ENCODE measurements around the gene EXOSC3.
A peak's percentile ranks its signal among the peaks of the same experiment; 100 is the strongest.
"Not testable (repeated sequence)": the region's sequence is repeated elsewhere in the genome, so short reads cannot be mapped to it uniquely, and the experiment has no call there.

The EXOSC3 gene

DNA sequence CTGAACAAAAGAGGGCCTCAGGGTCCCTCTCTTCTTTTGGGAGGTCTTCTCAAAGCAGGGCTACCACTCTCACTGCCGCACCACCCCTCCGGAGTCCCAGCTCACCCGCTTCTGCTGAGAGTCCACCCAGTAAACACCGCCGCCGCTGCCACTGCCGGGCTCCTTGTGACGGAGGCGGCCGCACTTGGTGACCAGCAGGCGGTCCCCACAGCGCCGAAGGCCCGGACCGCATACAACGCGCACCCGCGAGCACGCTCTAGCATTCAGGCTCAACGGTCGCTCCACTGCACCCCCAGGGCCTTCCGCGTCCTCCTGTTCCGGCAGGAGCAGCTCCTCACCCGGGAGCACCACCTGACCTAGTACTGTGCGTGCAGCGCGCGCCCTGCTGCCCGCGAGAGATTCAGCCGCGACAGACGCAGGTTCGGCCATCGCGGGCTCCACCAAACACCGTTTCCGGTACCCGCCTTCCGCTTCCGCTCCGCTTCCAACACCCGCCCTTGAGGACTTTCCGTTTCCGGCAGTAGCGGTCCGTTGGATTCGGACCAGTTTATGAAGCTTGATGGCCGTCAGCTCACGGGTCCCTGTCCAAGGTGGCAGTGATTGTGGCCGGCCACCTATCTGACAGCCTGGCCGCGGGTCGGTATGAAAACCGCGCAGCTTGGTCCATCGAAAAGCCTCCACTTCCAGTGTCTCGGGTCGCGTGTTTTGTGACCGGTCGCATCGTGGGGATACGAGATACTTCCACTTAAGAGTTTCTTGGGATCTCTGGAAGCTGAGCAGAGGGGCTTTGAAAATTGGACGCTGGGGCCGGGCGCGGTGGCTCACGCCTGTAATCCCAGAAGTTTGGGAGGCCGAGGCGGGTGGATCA is at the start of gene EXOSC3:
EXOSC3 (minus strand) TSS at position 449 of the 868 bp plus-strand sequence; CDS start at position 429, 20 bp downstream.
- DNase-seq, result peak; percentile 92

DNA sequence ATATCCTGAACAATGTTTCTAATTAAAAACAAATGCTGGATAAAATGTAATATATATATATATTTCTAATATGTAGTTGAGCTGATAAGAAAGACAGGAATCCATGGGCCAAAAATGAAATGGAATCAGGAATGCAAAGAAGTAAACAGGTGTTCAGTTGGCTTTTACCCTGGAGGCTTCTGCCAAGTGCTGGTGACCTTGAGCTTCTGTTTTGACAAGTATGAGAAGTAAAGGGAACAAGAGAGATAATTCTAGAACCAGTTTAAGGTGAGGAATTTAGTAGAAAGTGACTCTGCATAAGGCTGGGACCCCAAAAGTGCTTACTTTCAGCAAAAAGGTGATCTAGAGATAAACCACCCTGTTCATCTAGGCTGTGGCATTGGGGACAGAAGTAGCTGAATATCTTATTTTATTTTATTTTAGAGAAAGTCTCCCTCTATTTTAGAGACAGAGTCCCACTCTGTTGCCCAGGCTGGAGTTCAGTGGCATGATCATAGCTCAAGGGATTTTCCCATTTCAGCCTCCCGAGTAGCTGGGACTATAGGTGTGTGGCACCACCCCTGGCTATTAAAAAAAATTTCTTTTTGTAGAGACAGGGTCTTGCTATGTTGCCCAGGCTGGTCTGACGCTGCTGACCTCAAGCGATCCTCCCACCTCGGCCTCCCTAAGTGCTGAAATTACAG is 42.8 kb upstream of the EXOSC3 start:
- no peak for DNase-seq

DNA sequence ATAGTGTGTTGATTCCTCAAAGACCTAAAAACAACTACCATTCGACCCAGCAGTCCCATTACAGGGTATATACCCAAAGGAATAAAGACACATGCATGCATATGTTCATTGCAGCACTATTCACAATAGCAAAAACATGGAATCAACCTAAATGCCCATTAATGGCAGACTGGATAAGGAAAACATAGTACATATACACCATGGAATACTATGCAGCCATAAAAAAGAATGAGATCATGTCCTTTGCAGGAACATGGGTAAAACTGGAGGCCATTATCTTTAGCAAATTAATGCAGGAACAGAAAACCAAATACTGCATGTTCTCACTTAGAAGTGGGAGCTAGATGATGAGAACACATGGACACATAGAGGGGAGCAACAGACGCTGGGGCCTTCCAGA is 40.3 kb upstream of the EXOSC3 start:
- DNase-seq, result not testable (repeated sequence)

DNA sequence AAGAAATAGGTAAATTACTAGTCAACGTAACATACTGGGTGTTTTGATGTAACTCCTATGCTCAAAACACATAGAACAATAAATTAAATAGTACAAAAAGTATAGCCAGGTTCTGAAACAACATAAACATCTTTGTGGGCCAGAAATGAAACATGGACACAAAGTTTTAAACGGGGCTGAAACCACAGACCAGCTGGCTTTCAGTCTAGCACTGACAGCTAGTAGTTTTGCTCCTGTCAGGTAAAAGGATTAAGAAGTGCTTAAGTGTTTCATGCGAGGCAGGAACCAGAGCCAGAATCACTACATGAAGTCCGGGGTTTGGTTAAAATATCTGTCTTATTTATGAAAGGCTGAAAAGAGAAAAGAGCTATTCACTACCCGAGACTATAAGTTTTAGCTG is 35.3 kb upstream of the EXOSC3 start:
- no peak for DNase-seq

- no peak for DNase-seq
Observed at GRCh38 chr9:37818849-37819248, 34.0 kb upstream of the EXOSC3 start.

DNA sequence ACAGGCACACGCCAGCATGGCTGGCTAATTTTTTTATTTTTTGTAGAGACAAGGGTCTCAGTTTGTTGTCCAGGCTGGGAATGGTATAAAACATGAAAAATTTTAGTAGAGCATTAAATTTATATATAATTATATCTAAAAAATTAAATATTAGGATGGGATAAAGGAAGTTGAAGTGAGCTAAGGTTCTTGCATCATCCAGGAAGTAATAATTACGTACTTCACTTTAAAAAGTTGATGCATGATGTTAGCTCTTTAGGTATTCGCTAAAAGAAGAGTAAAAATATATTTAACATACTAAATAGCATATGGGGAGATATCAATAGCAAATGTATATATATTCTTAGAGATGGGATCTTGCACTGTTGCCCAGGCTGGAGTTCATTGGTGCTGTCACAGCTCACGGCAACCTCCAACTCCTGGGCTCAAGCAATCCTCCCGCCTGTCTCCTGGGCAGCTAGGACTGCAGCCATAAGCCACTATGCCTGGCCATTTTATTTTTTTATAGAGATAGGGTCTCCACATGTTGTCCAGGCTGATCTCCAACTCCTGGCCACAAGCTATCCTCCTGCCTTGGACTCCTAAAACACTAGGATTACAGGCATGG is 28.0 kb upstream of the EXOSC3 start:
- no peak for DNase-seq

DNA sequence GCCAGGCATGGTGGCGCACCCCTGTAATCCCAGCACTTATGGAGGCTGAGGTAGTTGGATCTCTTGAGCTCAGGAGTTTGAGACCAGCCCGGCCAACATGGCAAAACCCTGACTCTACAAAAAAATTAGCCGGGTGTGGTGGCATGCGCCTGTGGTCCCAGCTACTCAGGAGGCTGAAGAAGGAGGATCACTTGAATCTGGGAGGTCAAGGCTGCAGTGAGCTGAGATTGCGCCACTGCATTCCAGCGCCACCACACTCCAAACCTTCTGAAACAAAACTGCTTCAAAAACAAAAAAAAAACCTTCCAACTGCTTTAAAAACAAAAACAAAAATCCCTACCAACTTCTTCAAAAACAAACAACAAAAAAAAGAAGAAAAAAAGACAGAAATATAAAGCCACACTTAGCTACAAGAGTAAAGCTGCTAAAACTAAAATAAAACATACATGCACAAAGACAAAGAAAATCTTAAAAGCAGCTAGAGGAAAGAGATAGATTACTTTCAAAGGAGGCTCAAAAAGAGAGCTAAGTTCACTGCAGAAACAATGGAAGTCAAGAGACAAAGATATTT is 27.1 kb upstream of the EXOSC3 start:
- no peak for DNase-seq

- DNase-seq, result not testable (repeated sequence)
Observed at GRCh38 chr9:37809676-37810075, 24.8 kb upstream of the EXOSC3 start.

GRCh38 chr9:37806271-37806670 is 21.4 kb upstream of the EXOSC3 start:
- no peak for DNase-seq

DNA sequence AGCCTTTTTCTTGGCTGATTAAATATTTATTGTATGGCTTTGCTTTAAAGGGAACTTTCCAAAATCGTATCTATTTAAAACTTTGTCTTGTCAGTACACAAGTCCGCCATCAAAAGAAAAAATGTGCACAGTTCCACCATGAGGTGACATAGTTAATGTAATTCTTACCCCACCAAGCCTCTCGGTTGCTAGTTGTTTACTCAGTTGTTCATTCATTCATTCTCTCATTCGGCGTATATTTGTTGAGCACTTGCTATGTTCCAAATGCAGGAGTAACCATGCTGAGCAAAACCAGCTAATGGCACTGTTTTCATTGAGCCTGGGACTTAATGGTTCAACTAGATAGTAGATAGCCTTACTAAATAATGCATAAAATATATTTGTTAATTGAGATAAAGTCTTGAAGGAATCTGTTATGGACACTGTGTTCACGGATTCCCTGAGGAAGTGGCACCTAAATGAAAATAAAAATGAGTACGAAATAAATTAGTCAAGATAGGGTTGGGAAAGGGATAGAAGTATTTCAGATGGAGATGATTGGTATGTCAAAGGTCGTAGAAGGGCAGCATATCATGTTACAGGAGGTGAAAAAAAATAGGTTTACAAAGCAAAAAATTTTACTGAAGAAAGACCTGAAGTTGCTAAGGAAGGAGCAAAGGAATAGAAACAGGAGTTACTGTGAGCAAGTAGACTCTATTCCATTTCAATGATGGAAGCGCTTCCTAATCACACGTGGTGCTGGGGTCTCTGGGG is 17.3 kb upstream of the EXOSC3 start:
- DNase-seq, result no peak

- peak; percentile 54 for DNase-seq
Observed at GRCh38 chr9:37801287-37801850, 16.5 kb upstream of the EXOSC3 start.

DNA sequence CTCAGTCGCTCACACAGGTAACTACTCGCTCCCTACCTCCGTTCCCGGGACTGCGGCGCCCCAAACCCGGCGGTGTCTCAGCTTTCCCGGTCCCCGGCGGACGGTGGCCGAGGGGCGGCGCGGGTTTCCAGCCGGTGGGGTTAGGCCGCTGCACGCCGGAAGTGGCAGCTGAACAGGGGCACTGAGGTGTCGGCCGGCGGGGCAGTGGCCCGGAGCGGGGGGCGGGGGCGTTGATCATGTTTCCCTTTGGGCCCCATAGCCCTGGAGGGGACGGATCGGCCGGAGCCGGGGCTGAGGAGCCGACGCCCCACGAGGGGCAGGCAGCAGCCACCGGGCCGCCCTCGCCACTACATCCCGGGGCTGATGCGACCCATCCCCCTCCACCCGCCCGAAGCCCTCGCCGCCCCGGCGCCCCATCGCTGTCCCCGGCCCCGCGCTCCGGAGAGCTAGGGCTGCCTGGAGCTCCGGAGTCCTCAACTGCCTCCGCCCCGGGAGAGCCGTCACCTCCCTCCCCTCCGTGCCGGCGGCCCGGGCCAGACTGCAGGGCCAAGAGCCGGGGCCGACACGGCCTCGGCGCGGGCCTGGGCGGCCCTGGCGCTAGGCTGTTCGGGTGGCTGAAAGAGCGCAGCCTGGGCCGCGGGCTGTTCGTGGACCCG is 15.9 kb upstream of the EXOSC3 start, which contains the start of gene DCAF10:
DCAF10 (plus strand) TSS at position 167 of the 656 bp plus-strand sequence; CDS start at position 237, 70 bp downstream.
- DNase-seq, result peak; percentile 93

DNA sequence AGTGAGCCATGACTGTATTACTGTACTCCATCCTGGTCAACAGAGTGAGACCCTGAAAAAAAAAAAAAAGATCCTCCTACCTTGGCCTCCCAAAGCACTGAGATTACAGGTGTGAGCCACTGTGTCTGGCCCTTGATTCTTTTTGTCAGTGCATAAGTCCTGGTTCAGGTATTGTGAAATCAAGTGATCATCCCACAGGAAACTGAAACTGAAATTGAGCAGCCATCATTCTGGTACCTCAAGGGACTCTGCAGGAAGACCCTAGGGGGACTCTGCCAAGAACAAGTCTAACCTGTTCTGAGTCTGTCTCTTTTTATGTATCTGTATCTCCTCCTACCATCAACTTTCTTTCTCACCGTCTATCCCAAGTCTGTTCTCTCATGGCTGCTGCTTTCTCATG is 13.8 kb upstream of the EXOSC3 start:
- DNase-seq, result no peak

GRCh38 chr9:37796232-37796631 is 11.4 kb upstream of the EXOSC3 start:
- DNase-seq, result no peak

DNA sequence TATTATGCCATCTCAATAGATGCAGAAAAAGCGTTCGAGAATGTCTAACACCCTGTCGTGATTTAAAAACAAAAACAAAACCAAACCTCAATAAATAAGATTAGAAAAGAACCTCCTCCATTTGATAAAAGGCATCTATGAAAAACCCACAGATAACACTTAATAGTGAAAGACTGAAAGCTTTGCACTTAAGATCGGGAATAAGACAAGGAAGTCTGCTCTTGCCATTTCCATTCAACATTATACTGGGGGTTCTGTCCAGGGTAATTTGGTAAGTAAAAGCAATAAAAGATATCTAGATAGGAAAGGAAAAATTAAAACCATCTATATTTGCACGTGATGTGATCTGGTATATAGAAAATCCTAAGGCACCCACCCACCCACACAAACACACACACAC is 7.3 kb upstream of the EXOSC3 start:
- no peak for DNase-seq

GRCh38 chr9:37790096-37790495 is 5.2 kb upstream of the EXOSC3 start:
- no peak for DNase-seq

DNA sequence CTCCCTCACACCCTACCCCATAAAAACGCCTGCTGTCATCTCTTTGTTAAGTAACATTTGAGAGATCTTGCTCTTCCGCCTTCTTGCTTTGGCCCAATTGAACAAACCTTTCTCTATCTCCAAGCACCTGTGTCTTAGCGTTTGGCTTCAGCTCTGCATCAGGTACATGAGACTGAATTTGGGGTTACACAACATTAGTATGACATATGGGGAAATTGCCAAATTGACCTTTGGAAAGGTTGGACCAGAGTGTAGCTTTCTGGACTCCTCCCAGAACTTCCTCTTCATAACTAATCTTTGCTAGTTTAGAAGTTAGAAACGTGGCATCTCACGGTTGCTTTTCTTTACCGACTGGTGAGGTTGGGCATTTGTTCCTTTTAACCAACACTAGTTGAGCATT is 3.5 kb upstream of the EXOSC3 start:
- DNase-seq, result no peak

GRCh38 chr9:37787059-37787458 is 2.2 kb upstream of the EXOSC3 start:
- no peak for DNase-seq

DNA sequence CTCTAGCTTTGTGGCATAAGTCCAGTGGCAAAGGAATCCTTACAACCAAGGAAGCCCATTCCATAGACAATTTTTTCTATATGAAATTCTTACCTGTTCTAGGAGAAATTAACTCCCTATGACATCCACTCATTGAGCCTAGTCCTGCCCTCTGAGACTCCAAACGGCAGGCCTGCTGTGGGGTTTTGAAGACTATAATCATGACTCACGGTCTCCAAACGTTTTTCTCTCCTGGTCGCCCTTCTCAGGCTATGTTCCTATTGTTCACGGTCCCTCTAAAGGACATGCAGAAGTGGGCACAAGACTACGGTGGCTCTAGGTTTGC is 611 bp downstream of the EXOSC3 start:
- DNase-seq, result peak; percentile 12

DNA sequence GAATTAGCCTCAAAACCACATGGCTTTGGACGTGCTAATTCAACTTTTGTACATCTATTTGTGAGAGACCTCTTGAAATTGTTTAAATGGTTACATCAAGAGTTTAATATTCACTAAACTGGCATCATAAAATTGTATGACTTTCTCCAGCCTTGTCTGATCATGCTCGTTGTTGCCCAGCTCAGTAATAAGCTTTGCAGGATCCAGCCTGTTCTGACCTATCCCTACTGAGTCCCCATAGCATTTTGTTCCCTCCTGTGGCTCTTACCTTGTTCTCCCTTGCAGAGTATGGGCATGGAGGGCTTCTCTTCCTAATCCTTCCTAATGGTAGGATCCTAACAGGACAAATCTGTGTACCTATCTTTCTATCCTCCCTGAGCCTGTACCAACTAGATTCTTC is 6.3 kb downstream of the EXOSC3 start:
- DNase-seq, result no peak

- no peak for DNase-seq
Observed at GRCh38 chr9:37776328-37776727, 8.5 kb downstream of the EXOSC3 start.

Measured in activated CD4-positive, alpha-beta T cell treated with anti-CD3 and anti-CD28 coated beads for 48 hours (primary cell).